Gastrocnemius medialis (tissue), 4 donors: ENCODE measurements around the gene GALK2. TPM values are rescaled to one million over a fixed set of nuclear protein-coding genes. Genes with fewer than 3 reads are reported as not detected.
"Not testable (repeated sequence)": the region's sequence is repeated elsewhere in the genome, so short reads cannot be mapped to it uniquely, and the experiment has no call there.

Experiments
- ATAC-seq, 2 donors: fragments of 150-250 bp; one replicate each; pipeline ENCODE4 v1.9.1; 2016
- DNase-seq, 2 donors: peaks; one replicate each; pipeline ENCODE4 v3.0.0-alpha.2; 2019
- H3K27ac ChIP-seq, 4 donors: fragments of 200-600 bp; sonication (generic); 1 replicate in 1 of 4; 2 replicates in 3 of 4; pipeline ENCODE4 v1.5.1; 2016 to 2018; ENCODE audit warnings: mild to moderate bottlenecking in 2 of 4, moderate library complexity in 1 of 4
- H3K27me3 ChIP-seq, 3 donors: fragments of 200-600 bp; sonication (generic) in 2 of 3; 1 replicate in 1 of 3; 2 replicates in 2 of 3; pipeline versions ENCODE4 v1.5.1 to v1.6.0; 2016 to 2019; ENCODE audit warnings: mild to moderate bottlenecking in 1 of 3, moderate library complexity in 1 of 3
- H3K36me3 ChIP-seq, 2 donors: fragments of 200-600 bp; sonication (generic) in 1 of 2; one replicate each; pipeline ENCODE4 v1.5.1; 2017 to 2018
- H3K4me1 ChIP-seq, 2 donors: fragments of 200-600 bp; sonication (generic) in 1 of 2; one replicate each; pipeline ENCODE4 v1.5.1; 2016 to 2017; ENCODE audit warnings: mild to moderate bottlenecking in 2 of 2
- H3K4me3 ChIP-seq, 4 donors: fragments of 200-600 bp; sonication (generic) in 3 of 4; 1 replicate in 1 of 4; 2 replicates in 3 of 4; pipeline ENCODE4 v1.5.1; 2016 to 2019; ENCODE audit warnings: mild to moderate bottlenecking in 2 of 4
- H3K9me3 ChIP-seq, 3 donors: fragments of 200-600 bp; sonication (generic) in 2 of 3; 1 replicate in 1 of 3; 2 replicates in 2 of 3; pipeline ENCODE4 v1.5.1; 2016 to 2019
- POLR2A ChIP-seq, 2 donors: fragments of 450-650 bp; IDR thresholded peaks; one replicate each; pipeline ENCODE4 v1.6.1; 2017; ENCODE audit warnings: antibody characterized with exemption in 2 of 2, mild to moderate bottlenecking in 2 of 2, moderate library complexity in 2 of 2
- in situ Hi-C, 4 donors: fragments of 200-750 bp; cut with MboI; loops; one replicate each; pipeline versions ENCODE4 v1.15.0 to v1.8.0; 2017; ENCODE audit warnings: low sequenced_read_pairs in 4 of 4
- intact Hi-C: fragments of 100-400 bp; cut with DNase I; formaldehyde crosslinking; loops from one replicate; pipeline ENCODE4 v1.15.1; 2023; ENCODE audit warnings: low total_unique reads
- total RNA-seq, 4 donors: library from RNA; depleted of rRNA; stranded (reverse); fragments of >200 nt; gene quantifications; one replicate each; pipeline versions ENCODE4 v1.1.0 to v1.2.3, GENCODE V29; 2016
- TF ChIP-seq, protein P1 (sequence below), 5 experiments: fragments of 450-650 bp in 3 of 5; fragments of 200-600 bp in 2 of 5; sonication (generic) in 2 of 5; IDR thresholded peaks in 4 of 5; conservative IDR thresholded peaks in 1 of 5; 1 replicate in 4 of 5; 2 replicates in 1 of 5; pipeline ENCODE4 v1.5.1; 2016 to 2019; ENCODE audit warnings: antibody characterized with exemption in 5 of 5, mild to moderate bottlenecking in 3 of 5, moderate library complexity in 3 of 5

The GALK2 gene
- total RNA-seq, 4 donors from 2014 or later: 19.1 to 29.5 (median 22.9) TPM

DNA sequence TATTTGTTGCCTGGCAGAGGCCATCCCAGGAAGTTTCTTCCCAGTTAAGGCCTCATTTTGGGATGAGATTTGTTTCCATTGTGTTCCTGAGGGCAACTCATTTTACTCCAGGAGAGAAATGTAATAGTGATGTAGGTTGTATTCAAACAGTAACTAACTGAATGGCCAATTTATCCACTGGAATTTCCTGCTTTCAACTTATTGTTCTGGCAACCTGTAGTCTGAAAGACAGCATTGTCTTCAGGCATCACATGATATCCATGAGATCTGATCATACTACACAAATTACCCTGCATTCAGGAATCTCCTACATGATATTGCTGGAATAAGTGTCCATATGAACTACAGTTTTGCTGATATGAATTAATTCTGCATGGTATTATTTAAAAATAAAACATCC lies 173.5 kb downstream of the GALK2 start:
- no peak for ATAC-seq
- Histone ChIP-seq H3K4me1 (no peaks in the 10 kb centered on the region), H3K27me3 (no peaks in the 10 kb centered on the region), H3K4me3 (no peak overlapping the region), H3K9me3 (no peaks in the 10 kb centered on the region), H3K27ac (no peak overlapping the region), H3K36me3 (no peaks in the 10 kb centered on the region)
- intact Hi-C loops: no loop called here
- no peak for DNase-seq
- TF ChIP-seq, protein P1, sequence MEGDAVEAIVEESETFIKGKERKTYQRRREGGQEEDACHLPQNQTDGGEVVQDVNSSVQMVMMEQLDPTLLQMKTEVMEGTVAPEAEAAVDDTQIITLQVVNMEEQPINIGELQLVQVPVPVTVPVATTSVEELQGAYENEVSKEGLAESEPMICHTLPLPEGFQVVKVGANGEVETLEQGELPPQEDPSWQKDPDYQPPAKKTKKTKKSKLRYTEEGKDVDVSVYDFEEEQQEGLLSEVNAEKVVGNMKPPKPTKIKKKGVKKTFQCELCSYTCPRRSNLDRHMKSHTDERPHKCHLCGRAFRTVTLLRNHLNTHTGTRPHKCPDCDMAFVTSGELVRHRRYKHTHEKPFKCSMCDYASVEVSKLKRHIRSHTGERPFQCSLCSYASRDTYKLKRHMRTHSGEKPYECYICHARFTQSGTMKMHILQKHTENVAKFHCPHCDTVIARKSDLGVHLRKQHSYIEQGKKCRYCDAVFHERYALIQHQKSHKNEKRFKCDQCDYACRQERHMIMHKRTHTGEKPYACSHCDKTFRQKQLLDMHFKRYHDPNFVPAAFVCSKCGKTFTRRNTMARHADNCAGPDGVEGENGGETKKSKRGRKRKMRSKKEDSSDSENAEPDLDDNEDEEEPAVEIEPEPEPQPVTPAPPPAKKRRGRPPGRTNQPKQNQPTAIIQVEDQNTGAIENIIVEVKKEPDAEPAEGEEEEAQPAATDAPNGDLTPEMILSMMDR (IDR thresholded peaks at IDR 0.05 in 4 of 5, conservative IDR thresholded peaks at IDR 0.05 in 1 of 5): no peak
- no peak for TF ChIP-seq POLR2A (IDR thresholded peaks at IDR 0.05)
- in situ Hi-C loops: no loop called here

DNA sequence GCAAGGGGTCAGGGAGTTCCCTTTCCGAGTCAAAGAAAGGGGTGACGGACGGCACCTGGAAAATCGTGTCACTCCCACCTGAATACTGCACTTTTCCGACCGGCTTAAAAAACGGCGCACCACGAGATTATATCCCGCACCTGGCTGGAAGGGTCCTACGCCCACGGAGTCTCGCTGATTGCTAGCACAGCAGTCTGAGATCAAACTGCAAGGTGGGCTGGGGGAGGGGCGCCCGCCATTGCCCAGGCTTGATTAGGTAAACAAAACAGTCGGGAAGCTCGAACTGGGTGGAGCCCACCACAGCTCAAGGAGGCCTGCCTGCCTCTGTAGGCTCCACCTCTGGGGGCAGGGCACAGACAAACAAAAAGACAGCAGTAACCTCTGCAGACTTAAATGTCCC lies 184.4 kb downstream of the GALK2 start:
- H3K27ac ChIP-seq, H3K36me3 ChIP-seq, H3K4me3 ChIP-seq, H3K4me1 ChIP-seq, ATAC-seq, in situ Hi-C loops, DNase-seq, H3K27me3 ChIP-seq, H3K9me3 ChIP-seq, intact Hi-C loops: not testable (repeated sequence)

DNA sequence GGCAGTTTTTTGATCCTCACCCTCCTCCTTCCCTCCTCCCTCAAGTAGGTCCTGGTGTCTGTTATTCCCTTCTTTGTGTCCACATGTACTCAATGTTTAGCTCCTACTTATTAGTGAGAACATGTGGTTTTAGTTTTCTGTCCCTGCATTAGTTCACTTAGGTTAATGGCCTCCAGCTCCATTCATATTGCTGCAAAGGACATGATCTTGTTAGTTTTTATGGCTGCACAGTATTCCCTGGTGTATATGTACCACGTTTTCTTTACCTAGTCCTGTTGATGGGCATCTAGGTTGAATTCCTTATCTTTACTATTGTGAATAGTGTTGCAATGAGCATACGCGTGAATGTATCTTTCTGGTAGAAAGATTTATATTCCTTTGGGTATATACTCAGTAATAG lies 191.3 kb downstream of the GALK2 start:
- DNase-seq: no peak
- no peak overlapping the region for H3K4me3 ChIP-seq
- no peak for TF ChIP-seq POLR2A (IDR thresholded peaks at IDR 0.05)
- TF ChIP-seq, protein P1 (IDR thresholded peaks at IDR 0.05 in 4 of 5, conservative IDR thresholded peaks at IDR 0.05 in 1 of 5): no peak
- in situ Hi-C loops: no loop called here
- H3K4me1 ChIP-seq: no peaks in the 10 kb centered on the region
- no peak for ATAC-seq
- intact Hi-C loops: no loop called here
- H3K27ac ChIP-seq: no peak overlapping the region
- no peaks in the 10 kb centered on the region for H3K27me3 ChIP-seq
- no peaks in the 10 kb centered on the region for H3K9me3 ChIP-seq
- H3K36me3 ChIP-seq: no peaks in the 10 kb centered on the region

DNA sequence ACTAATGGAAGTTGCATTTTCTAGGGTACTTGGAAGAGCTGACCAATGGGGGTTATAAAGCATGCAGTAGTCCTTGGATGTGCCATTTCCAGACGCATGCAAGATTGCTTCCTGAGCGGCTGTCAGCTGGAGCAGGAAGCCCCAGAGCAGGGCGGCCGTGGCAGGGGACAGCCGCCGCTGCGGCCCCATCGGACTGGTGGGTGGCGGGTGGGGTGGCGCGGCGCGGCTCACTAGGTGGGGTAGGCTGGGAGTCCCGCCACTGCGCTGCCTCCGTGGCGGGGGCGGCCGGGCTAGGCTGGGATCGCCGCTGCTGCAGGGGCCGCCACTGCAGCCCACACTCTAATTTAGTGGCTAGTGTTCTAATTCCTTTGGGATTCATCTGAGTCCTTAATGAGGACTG lies 196.4 kb downstream of the GALK2 start:
- TF ChIP-seq POLR2A (IDR thresholded peaks at IDR 0.05): no peak
- TF ChIP-seq, protein P1 (IDR thresholded peaks at IDR 0.05 in 4 of 5, conservative IDR thresholded peaks at IDR 0.05 in 1 of 5): no peak
- intact Hi-C loops: no loop called here
- Histone ChIP-seq H3K9me3 (no peaks in the 10 kb centered on the region), H3K4me3 (no peak overlapping the region), H3K27ac (no peak overlapping the region), H3K36me3 (no peaks in the 10 kb centered on the region), H3K4me1 (no peaks in the 10 kb centered on the region), H3K27me3 (no peaks in the 10 kb centered on the region)
- DNase-seq: no peak
- in situ Hi-C loops: no loop called here
- ATAC-seq: no peak

DNA sequence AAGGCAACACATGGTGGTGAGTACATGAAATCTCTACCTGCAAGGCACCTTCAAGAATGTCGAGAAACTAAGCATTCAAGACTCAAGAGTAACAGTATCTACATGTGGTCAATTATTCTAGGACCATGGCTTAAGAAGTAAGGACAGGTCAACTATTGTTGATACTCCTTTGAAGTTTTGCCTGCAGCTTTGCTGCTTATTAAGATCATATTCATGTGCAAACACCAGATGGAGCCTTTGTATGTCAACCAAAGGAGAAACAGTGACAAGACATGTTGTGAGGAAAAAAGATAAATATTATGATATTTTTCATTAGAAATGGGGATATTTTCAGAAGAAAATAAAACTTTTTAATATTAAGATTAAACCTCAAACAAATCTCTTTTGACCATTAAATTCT lies 200.7 kb downstream of the GALK2 start:
- Histone ChIP-seq H3K4me3 (no peak overlapping the region), H3K4me1 (no peaks in the 10 kb centered on the region), H3K9me3 (no peaks in the 10 kb centered on the region), H3K36me3 (no peaks in the 10 kb centered on the region), H3K27me3 (no peaks in the 10 kb centered on the region), H3K27ac (no peak overlapping the region)
- in situ Hi-C loops: no loop called here
- DNase-seq: no peak
- intact Hi-C loops: no loop called here
- no peak for ATAC-seq
- no peak for TF ChIP-seq POLR2A (IDR thresholded peaks at IDR 0.05)
- TF ChIP-seq, protein P1 (IDR thresholded peaks at IDR 0.05 in 4 of 5, conservative IDR thresholded peaks at IDR 0.05 in 1 of 5): no peak
